Activated naive CD4-positive, alpha-beta T cell treated with anti-CD3 and anti-CD28 coated beads, Interleukin-2, amount 50 U/mL, for 24 hours (primary cell): ENCODE results near the gene LRP1.

Source experiments
- H3K27ac Mint-ChIP-seq: one replicate; pipeline ENCODE4 v1.8.0; 2021; ENCODE audit warnings: mild to moderate bottlenecking, mixed read lengths
- H3K27me3 Mint-ChIP-seq: one replicate; pipeline ENCODE4 v1.8.0; 2021; ENCODE audit warnings: mixed read lengths
- H3K36me3 Mint-ChIP-seq: one replicate; pipeline ENCODE4 v1.8.0; 2021; ENCODE audit warnings: mixed read lengths
- H3K4me1 Mint-ChIP-seq: one replicate; pipeline ENCODE4 v1.8.0; 2021; ENCODE audit warnings: mixed read lengths
- H3K4me3 Mint-ChIP-seq: one replicate; pipeline ENCODE4 v1.8.0; 2021; ENCODE audit warnings: mild to moderate bottlenecking, mixed read lengths
- H3K9me3 Mint-ChIP-seq: one replicate; pipeline ENCODE4 v1.8.0; 2021; ENCODE audit warnings: mixed read lengths

The LRP1 gene

GRCh38 chr12:57224973-57225679, 96.8 kb downstream of the LRP1 start:
- H3K4me3 Mint-ChIP-seq, result peak overlapping the region; percentile 33
- no peaks in the 10 kb centered on the region for H3K9me3 Mint-ChIP-seq
- peaks cover 53% of the 10 kb centered on the region for H3K27me3 Mint-ChIP-seq
- peaks cover 70% of the 10 kb centered on the region for H3K4me1 Mint-ChIP-seq
- peak overlapping the region; percentile 4 for H3K27ac Mint-ChIP-seq
- H3K36me3 Mint-ChIP-seq, result peaks cover 3% of the 10 kb centered on the region

GRCh38 chr12:57225680-57226210, 97.5 kb downstream of the LRP1 start:
- Mint-ChIP-seq H3K36me3 (peaks cover 9% of the 10 kb centered on the region), H3K4me1 (peaks cover 73% of the 10 kb centered on the region), H3K27me3 (peaks cover 49% of the 10 kb centered on the region), H3K9me3 (no peaks in the 10 kb centered on the region), H3K27ac (peak overlapping the region; percentile 4), H3K4me3 (peak overlapping the region; percentile 33)

GRCh38 chr12:57226588-57227314, 98.5 kb downstream of the LRP1 start:
- no peak overlapping the region for H3K27ac Mint-ChIP-seq
- peaks cover 67% of the 10 kb centered on the region for H3K4me1 Mint-ChIP-seq
- H3K27me3 Mint-ChIP-seq, result peaks cover 43% of the 10 kb centered on the region
- H3K36me3 Mint-ChIP-seq, result peaks cover 9% of the 10 kb centered on the region
- H3K4me3 Mint-ChIP-seq, result peak overlapping the region; percentile 42
- no peaks in the 10 kb centered on the region for H3K9me3 Mint-ChIP-seq

GRCh38 chr12:57227315-57228115, 99.2 kb downstream of the LRP1 start:
- peaks cover 36% of the 10 kb centered on the region for H3K27me3 Mint-ChIP-seq
- H3K4me3 Mint-ChIP-seq, result peak overlapping the region; percentile 26
- H3K36me3 Mint-ChIP-seq, result peaks cover 9% of the 10 kb centered on the region
- H3K27ac Mint-ChIP-seq, result no peak overlapping the region
- peaks cover 64% of the 10 kb centered on the region for H3K4me1 Mint-ChIP-seq
- no peaks in the 10 kb centered on the region for H3K9me3 Mint-ChIP-seq

- Mint-ChIP-seq H3K36me3 (peaks cover 18% of the 10 kb centered on the region), H3K4me1 (peaks cover 53% of the 10 kb centered on the region), H3K4me3 (peak overlapping the region; percentile 99), H3K27ac (peak overlapping the region; percentile 98), H3K9me3 (no peaks in the 10 kb centered on the region), H3K27me3 (peaks cover 21% of the 10 kb centered on the region)
Observed at GRCh38 chr12:57229046-57229633, 100.9 kb downstream of the LRP1 start.

- H3K4me1 Mint-ChIP-seq, result peaks cover 48% of the 10 kb centered on the region
- H3K27ac Mint-ChIP-seq, result peak within 1 kb of the TSS; percentile 98
- H3K36me3 Mint-ChIP-seq, result peaks cover 21% of the 10 kb centered on the region
- peak within 1 kb of the TSS; percentile 99 for H3K4me3 Mint-ChIP-seq
- peaks cover 17% of the 10 kb centered on the region for H3K27me3 Mint-ChIP-seq
- H3K9me3 Mint-ChIP-seq, result no peaks in the 10 kb centered on the region
Observed at GRCh38 chr12:57229634-57230380, 101.5 kb downstream of the LRP1 start, which contains the start of gene SHMT2. SHMT2 (plus strand) TSS chr12:57229711; CDS start chr12:57229779, 68 bp downstream.

- Mint-ChIP-seq H3K27ac (peak overlapping the region; percentile 98), H3K9me3 (no peaks in the 10 kb centered on the region), H3K27me3 (peaks cover 13% of the 10 kb centered on the region), H3K4me3 (peak overlapping the region; percentile 99), H3K36me3 (peaks cover 21% of the 10 kb centered on the region), H3K4me1 (peaks cover 44% of the 10 kb centered on the region)
Observed at GRCh38 chr12:57230381-57231155, 102.3 kb downstream of the LRP1 start.

- H3K9me3 Mint-ChIP-seq, result no peaks in the 10 kb centered on the region
- H3K4me3 Mint-ChIP-seq, result peak overlapping the region; percentile 99
- H3K27me3 Mint-ChIP-seq, result peaks cover 9% of the 10 kb centered on the region
- peaks cover 21% of the 10 kb centered on the region for H3K36me3 Mint-ChIP-seq
- peak overlapping the region; percentile 35 for H3K27ac Mint-ChIP-seq
- H3K4me1 Mint-ChIP-seq, result peaks cover 41% of the 10 kb centered on the region
Observed at GRCh38 chr12:57231276-57232021, 103.2 kb downstream of the LRP1 start.

GRCh38 chr12:57232156-57232756, 104.0 kb downstream of the LRP1 start:
- Mint-ChIP-seq H3K9me3 (no peaks in the 10 kb centered on the region), H3K4me3 (peak overlapping the region; percentile 99), H3K4me1 (peaks cover 44% of the 10 kb centered on the region), H3K27me3 (peaks cover 7% of the 10 kb centered on the region), H3K36me3 (peaks cover 21% of the 10 kb centered on the region), H3K27ac (no peak overlapping the region)

GRCh38 chr12:57233357-57234232, 105.3 kb downstream of the LRP1 start:
- Mint-ChIP-seq H3K4me1 (peaks cover 44% of the 10 kb centered on the region), H3K9me3 (no peaks in the 10 kb centered on the region), H3K27me3 (peaks cover 10% of the 10 kb centered on the region), H3K4me3 (no peak overlapping the region), H3K27ac (peak overlapping the region; percentile 35), H3K36me3 (peaks cover 21% of the 10 kb centered on the region)

GRCh38 chr12:57234233-57234570, 105.9 kb downstream of the LRP1 start:
- peaks cover 43% of the 10 kb centered on the region for H3K4me1 Mint-ChIP-seq
- no peak overlapping the region for H3K27ac Mint-ChIP-seq
- H3K4me3 Mint-ChIP-seq, result peak overlapping the region; percentile 36
- peaks cover 21% of the 10 kb centered on the region for H3K36me3 Mint-ChIP-seq
- H3K9me3 Mint-ChIP-seq, result no peaks in the 10 kb centered on the region
- H3K27me3 Mint-ChIP-seq, result peaks cover 13% of the 10 kb centered on the region

- Mint-ChIP-seq H3K4me3 (peak overlapping the region; percentile 36), H3K27me3 (peaks cover 13% of the 10 kb centered on the region), H3K4me1 (peaks cover 43% of the 10 kb centered on the region), H3K9me3 (no peaks in the 10 kb centered on the region), H3K36me3 (peaks cover 21% of the 10 kb centered on the region), H3K27ac (no peak overlapping the region)
Observed at GRCh38 chr12:57234571-57235016, 106.3 kb downstream of the LRP1 start.
